Osteocyte (in vitro differentiated cells): ENCODE data around the gene SLC27A3. TPM values are rescaled to one million over a fixed set of nuclear protein-coding genes. Genes with fewer than 3 reads are reported as not detected.
A peak's percentile ranks its signal among the peaks of the same experiment; 100 is the strongest.

ENCODE experiments used
- DNase-seq: peaks from one replicate; pipeline ENCODE4 v3.0.0; 2021; ENCODE audit warnings: mixed read lengths; ENCODE audit not compliant: unreplicated experiment; ENCODE audit errors: extremely low spot score
- H3K27ac Mint-ChIP-seq: one replicate; pipeline ENCODE4 v1.8.0; 2021; ENCODE audit warnings: mild to moderate bottlenecking, mixed read lengths; ENCODE audit not compliant: unreplicated experiment
- H3K27me3 Mint-ChIP-seq: one replicate; pipeline ENCODE4 v1.8.0; 2021; ENCODE audit warnings: mixed read lengths; ENCODE audit not compliant: unreplicated experiment
- H3K36me3 Mint-ChIP-seq: one replicate; pipeline ENCODE4 v1.8.0; 2021; ENCODE audit warnings: mixed read lengths; ENCODE audit not compliant: unreplicated experiment
- H3K4me1 Mint-ChIP-seq: one replicate; pipeline ENCODE4 v1.8.0; 2021; ENCODE audit warnings: mixed read lengths; ENCODE audit not compliant: unreplicated experiment
- H3K4me3 Mint-ChIP-seq: one replicate; pipeline ENCODE4 v1.8.0; 2021; ENCODE audit warnings: mild to moderate bottlenecking, moderate library complexity, mixed read lengths; ENCODE audit not compliant: unreplicated experiment
- H3K9me3 Mint-ChIP-seq: one replicate; pipeline ENCODE4 v1.8.0; 2021; ENCODE audit warnings: mixed read lengths; ENCODE audit not compliant: unreplicated experiment
- CTCF ChIP-seq: fragments of 200-600 bp; sonication (generic); IDR thresholded peaks from 2 replicates; pipeline ENCODE4 v1.5.0; 2021; ENCODE audit warnings: antibody characterized with exemption, mild to moderate bottlenecking, moderate library complexity
- total RNA-seq: library from RNA; stranded (reverse); gene quantifications from 2 replicates; pipeline ENCODE4 v1.2.1, GENCODE V29; 2021

SLC27A3 gene
- total RNA-seq, 1 donor from 2014 or later, result 9.9 TPM

GRCh38 chr1:153752072-153752471 is 23.1 kb upstream of the SLC27A3 start:
- Mint-ChIP-seq H3K36me3 (peaks cover 39% of the 10 kb centered on the region), H3K4me3 (no peak overlapping the region), H3K9me3 (no peaks in the 10 kb centered on the region), H3K4me1 (no peaks in the 10 kb centered on the region), H3K27me3 (no peaks in the 10 kb centered on the region), H3K27ac (peak overlapping the region; percentile 15)
- no peak for TF ChIP-seq CTCF
- DNase-seq, result no peak

GRCh38 chr1:153752571-153753195 is 22.5 kb upstream of the SLC27A3 start:
- DNase-seq, result no peak
- peaks cover 44% of the 10 kb centered on the region for H3K36me3 Mint-ChIP-seq
- H3K27me3 Mint-ChIP-seq, result no peaks in the 10 kb centered on the region
- TF ChIP-seq CTCF, result no peak
- H3K4me3 Mint-ChIP-seq, result no peak overlapping the region
- peaks cover under 1% of the 10 kb centered on the region for H3K4me1 Mint-ChIP-seq
- H3K27ac Mint-ChIP-seq, result no peak overlapping the region
- no peaks in the 10 kb centered on the region for H3K9me3 Mint-ChIP-seq

- H3K36me3 Mint-ChIP-seq, result peaks cover 41% of the 10 kb centered on the region
- no peak overlapping the region for H3K4me3 Mint-ChIP-seq
- no peaks in the 10 kb centered on the region for H3K27me3 Mint-ChIP-seq
- DNase-seq, result no peak
- TF ChIP-seq CTCF, result no peak
- H3K9me3 Mint-ChIP-seq, result no peaks in the 10 kb centered on the region
- peaks cover 4% of the 10 kb centered on the region for H3K4me1 Mint-ChIP-seq
- H3K27ac Mint-ChIP-seq, result no peak overlapping the region
Measured at GRCh38 chr1:153754266-153754665, 20.9 kb upstream of the SLC27A3 start.

GRCh38 chr1:153760440-153760839 is 14.8 kb upstream of the SLC27A3 start:
- no peak overlapping the region for H3K27ac Mint-ChIP-seq
- TF ChIP-seq CTCF, result no peak
- no peak overlapping the region for H3K4me3 Mint-ChIP-seq
- H3K4me1 Mint-ChIP-seq, result peaks cover 4% of the 10 kb centered on the region
- no peaks in the 10 kb centered on the region for H3K9me3 Mint-ChIP-seq
- H3K27me3 Mint-ChIP-seq, result no peaks in the 10 kb centered on the region
- peaks cover 41% of the 10 kb centered on the region for H3K36me3 Mint-ChIP-seq
- no peak for DNase-seq

GRCh38 chr1:153763365-153764225 is 11.6 kb upstream of the SLC27A3 start:
- Mint-ChIP-seq H3K4me1 (no peaks in the 10 kb centered on the region), H3K4me3 (no peak overlapping the region), H3K27me3 (no peaks in the 10 kb centered on the region), H3K36me3 (peaks cover 39% of the 10 kb centered on the region), H3K9me3 (no peaks in the 10 kb centered on the region), H3K27ac (no peak overlapping the region)
- TF ChIP-seq CTCF, result no peak
- no peak for DNase-seq
